Thyroid gland (tissue), 4 donors: ENCODE measurements around the gene SNRK.

Experiments
- CTCF ChIP-seq, 6 experiments: fragments of 200-600 bp in 3 of 6; fragments of 450-650 bp in 3 of 6; sonication (generic) in 3 of 6; IDR thresholded peaks; one replicate each; pipeline ENCODE4 v1.5.1; 2016 to 2019; ENCODE audit warnings: antibody characterized with exemption in 6 of 6, mild to moderate bottlenecking in 2 of 6, inconsistent platforms in 1 of 6, moderate library complexity in 1 of 6
- POLR2A ChIP-seq, 2 donors: fragments of 450-650 bp; IDR thresholded peaks; one replicate each; pipeline ENCODE4 v1.6.1; 2017; ENCODE audit warnings: antibody characterized with exemption in 2 of 2, mild to moderate bottlenecking in 2 of 2, moderate library complexity in 1 of 2

GRCh38 chr3:43353393-43353792 lies 67.1 kb downstream of the SNRK start:
- TF ChIP-seq CTCF (IDR thresholded peaks at IDR 0.05) (no peak), POLR2A (IDR thresholded peaks at IDR 0.05) (no peak)
